GM04504 (cell line): ENCODE results near the gene ROPN1.

Experiments used
- DNase-seq: peaks from one replicate; pipeline ENCODE4 v3.0.0-alpha.2; 2012; ENCODE audit warnings: low read depth

Gene ROPN1

DNA sequence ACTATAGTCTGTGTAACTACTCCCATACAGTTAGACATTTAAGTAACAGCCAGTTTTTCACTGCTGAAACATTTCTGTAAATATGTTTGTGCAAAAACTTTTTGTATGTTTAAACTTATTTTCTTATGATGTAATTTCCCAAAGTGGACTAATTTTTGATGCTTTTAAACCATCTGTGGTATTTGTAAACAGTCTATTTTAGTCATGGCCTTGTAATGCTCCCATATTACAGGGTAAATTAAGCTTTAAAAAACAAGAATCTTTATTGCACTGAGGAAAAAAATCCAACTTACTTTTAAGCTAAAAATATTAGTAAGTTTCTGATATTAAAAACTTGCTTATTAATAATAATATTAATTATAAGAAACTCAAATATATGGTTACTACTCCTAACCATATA, 44.4 kb downstream of the ROPN1 start:
- no peak for DNase-seq

DNA sequence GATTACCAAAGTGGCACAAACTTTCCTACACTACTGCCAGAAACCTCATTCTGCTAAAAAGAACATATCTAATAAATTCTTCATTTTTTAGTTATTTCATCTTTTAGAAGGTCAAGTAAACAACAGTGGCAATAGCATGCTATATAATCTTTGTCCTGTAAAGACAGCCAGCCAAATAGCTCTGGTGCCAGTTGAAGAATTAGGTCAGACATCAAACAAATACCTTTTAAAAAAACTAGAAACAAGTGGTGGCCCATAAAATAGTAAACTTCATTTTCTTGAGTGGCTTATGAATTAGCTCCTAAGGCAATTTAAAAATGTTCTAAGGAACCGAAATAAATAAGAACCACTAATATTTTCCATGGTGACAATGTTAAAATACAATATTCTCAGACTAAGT, 50.4 kb downstream of the ROPN1 start:
- DNase-seq = no peak

DNA sequence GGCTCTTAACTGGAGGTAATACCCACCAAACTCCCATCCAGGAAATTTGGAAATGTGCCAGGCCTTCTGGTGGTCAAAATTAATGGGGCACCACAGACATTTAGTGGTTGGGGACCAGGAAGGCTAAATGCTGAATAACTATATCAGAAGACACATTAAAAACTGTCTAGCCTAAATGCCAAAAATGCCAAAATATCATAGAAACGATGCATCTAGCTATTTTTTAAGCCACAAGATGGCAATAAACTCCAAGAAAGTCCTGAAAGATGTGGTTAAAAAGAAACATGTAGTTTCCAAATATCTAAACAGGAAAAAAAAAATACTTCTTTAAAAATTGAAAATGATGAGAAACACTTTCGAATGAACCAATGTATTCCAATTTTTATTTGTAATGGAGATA, 50.8 kb downstream of the ROPN1 start:
- DNase-seq = no peak

DNA sequence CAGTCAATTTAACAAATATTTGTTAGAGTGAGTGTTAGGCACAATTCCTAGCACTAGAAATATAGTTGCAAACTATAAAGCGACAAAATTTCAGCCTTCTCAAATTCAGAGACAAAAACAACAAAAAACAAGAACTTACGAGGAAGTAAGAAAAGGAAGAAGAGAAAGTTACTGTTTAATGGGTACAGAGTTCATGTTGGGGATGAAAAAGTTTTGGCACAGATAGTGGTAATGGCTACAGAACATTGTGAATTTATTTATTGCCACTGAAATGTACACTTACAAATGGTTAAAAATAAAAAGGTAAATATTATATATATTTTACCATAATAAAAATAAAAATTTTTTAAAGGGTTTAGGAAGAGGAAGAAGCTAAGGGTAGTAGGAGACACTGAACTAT, 52.2 kb downstream of the ROPN1 start:
- no peak for DNase-seq

DNA sequence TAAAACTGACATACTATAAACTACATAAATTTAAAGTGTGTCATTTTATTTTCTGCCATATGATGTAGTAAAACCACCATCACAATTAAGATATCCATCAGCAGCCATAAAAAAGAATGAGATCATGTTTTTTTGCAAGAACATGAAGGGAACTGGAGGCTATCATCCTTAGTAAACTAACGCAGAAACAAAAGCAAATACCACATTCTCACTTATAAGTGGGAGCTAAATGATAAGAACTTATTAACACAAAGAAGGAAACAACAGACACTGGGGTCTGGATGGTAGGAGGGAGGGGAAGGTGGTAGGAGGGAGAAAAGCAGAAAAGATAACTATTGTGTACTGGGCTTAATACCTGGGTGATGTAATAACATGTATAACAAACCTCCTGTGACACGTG, 55.5 kb downstream of the ROPN1 start:
- DNase-seq = peak; percentile 59

DNA sequence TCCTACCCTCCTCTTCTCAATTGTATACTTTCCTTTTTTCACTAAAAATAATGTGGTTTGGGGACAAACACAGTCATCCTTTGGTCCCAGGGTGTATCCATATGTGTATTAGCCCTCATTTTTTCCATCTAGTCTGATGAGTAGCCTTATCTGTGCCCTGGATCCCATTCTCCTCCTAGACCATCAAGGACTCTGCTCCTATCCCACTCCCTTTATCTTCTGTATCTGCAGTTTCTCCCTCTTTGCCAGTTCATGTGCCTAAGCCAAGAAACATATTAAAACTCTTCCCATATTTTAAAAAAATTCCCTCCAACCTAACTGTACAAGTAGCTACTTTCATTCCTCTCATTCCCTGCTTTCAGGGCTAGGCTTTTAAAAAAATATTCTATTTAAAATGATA, 56.1 kb downstream of the ROPN1 start:
- no peak for DNase-seq

DNA sequence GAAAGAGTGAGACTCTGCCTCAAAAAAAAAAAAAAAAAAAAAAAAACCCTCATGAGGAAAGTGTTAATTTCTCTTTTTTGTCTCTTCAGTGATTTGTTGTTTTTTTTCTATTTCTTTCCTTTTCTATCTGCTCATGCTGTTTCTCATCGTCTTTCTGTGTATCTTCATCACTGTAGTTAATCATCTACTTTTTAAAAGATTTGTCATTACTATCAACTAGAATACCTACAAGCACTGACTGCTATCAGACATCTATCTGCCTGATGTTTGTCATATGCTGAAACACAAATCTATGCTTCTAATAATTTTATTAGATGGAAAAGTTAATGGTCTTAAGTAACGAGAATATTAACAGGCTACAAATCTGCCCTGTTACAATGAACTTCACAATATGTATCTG, 57.7 kb downstream of the ROPN1 start:
- DNase-seq = no peak

DNA sequence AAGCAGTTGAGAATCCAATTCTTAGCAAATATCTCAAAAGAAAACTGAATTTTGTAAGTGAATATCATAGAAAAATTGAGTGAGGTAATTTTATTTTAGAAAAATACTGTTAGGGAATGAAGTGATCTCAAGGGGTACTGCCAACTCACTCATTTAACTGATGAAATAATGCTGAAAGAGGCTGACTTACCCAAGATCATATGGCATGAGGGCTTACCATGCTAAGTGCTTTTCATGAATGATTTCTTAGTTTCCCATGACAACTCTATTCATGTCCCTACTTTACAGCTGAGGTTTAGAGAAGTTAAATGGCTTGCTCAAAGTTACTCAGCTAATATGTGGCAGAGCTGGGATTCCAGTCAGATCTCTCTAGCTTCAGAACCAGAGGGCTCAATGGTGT, 61.5 kb downstream of the ROPN1 start:
- DNase-seq = no peak

DNA sequence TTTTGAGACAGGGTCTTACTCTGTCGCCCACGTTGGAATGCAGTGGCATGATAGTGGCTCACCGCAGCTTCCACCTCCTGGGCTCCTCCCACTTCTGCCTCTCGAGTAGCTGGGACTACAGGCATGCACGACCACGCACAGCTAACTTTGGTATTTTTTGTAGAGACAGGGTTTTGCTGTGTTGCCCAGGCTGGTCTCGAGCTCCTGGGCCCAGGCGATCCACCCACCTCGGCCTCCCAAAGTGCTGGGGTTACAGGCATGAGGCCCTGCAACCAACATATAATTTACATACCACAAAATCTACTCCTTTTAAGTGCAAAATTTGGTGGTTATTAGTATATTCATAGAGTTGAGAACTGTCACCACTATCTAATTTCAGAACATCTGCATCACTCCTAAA, 62.6 kb downstream of the ROPN1 start:
- DNase-seq = no peak

DNA sequence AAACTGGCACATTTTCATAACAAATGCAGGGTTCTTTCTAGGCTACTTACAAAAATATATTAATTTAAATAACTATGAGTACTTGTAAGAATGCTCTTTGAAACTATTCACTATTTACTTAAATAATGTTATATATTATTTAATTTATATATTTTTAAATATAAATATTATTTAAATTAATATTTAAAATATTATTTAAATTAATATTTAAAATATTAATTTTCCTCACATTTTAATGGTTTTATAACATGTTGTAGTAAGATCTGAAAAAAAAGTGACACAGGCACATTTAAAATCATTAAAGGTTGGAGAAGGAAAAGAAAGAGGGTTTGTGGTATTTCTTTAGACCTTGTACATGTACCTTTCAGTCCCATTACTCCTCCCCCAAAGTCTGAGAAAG, 65.5 kb downstream of the ROPN1 start:
- DNase-seq = no peak

DNA sequence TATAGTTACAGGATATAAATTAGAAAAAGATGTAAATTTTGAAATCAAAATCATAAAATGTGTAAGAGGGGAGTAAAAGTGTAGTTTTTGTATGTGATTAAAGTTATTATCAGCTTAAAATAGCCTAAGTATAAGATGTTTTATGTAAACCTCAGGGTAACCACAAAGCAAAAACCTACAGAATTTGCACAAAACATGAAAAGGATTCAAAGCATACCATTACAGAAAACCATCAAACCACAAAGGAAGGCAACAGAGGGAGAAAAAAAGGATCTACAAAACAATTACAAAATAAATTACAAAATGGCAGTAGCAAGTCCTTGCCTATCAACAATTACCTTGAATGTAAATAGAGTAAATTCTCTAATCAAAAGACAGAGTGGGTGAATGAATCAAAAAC, 71.1 kb downstream of the ROPN1 start:
- no peak for DNase-seq

DNA sequence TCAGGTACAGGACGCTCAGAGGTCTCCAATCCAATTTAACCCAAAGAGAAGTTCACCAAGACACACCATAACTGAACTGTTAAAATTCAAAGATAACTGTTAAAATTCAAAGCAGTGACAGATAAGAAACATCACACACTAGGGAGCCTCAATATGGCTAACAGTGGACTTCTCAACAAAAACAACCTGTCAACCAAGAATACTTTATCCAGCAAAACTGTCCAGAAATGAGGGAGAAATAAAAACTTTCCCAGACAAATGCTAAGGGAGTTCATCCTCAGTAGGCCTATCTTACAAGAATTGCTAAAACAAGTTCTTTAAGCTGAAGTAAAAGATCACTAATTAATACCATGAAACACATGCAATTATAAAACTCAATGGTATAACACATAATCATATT, 71.5 kb downstream of the ROPN1 start:
- no peak for DNase-seq

DNA sequence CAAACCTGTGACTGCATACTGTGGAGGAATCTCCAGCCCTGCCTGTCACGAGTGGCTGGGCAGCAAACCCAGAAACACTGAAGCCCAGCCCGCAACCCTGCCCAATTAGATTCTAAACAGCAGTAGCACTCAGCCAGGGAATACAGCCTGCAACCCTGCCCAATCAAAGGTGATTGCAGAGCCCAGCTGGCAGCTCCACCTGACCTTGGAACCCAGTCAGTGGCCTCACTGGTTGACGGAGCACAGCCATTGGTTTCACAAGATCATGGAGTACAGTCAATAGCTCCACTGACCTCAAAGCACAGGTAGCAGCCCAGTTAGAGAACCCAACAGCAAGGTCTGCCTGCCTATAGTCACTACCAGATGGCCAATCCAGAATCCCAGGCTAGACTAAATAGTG, 72.6 kb downstream of the ROPN1 start:
- no peak for DNase-seq
